Adipocyte (in vitro differentiated cells): ENCODE data around the gene ABCA4.

ENCODE experiments used
- DNase-seq: peaks from one replicate; pipeline ENCODE4 v3.0.0-alpha.2; 2015; ENCODE audit warnings: low read depth
- H3K27me3 ChIP-seq: replicated peaks from 2 replicates; pipeline ENCODE4 v1.7.0; 2013; ENCODE audit warnings: mild to moderate bottlenecking, low read length, moderate library complexity; ENCODE audit not compliant: control insufficient read depth, insufficient read depth
- H3K36me3 ChIP-seq: 2 replicates; pipeline ENCODE4 v1.7.0; 2013; ENCODE audit warnings: low read length, mild to moderate bottlenecking, moderate library complexity; ENCODE audit not compliant: control insufficient read depth, insufficient read depth, severe bottlenecking
- H3K4me1 ChIP-seq: 2 replicates; pipeline ENCODE4 v1.7.0; 2013; ENCODE audit warnings: mild to moderate bottlenecking, low read length, moderate library complexity; ENCODE audit not compliant: control insufficient read depth, insufficient read depth
- H3K4me3 ChIP-seq: 2 replicates; pipeline ENCODE4 v1.7.0; 2013; ENCODE audit warnings: mild to moderate bottlenecking, low read length, moderate library complexity
- H3K9ac ChIP-seq: 2 replicates; pipeline ENCODE4 v1.7.0; 2013; ENCODE audit warnings: mild to moderate bottlenecking, low read length, moderate library complexity
- H3K9me3 ChIP-seq: 2 replicates; pipeline ENCODE4 v1.7.0; 2013; ENCODE audit warnings: mild to moderate bottlenecking, low read length, moderate library complexity; ENCODE audit not compliant: control insufficient read depth

Gene ABCA4

DNA sequence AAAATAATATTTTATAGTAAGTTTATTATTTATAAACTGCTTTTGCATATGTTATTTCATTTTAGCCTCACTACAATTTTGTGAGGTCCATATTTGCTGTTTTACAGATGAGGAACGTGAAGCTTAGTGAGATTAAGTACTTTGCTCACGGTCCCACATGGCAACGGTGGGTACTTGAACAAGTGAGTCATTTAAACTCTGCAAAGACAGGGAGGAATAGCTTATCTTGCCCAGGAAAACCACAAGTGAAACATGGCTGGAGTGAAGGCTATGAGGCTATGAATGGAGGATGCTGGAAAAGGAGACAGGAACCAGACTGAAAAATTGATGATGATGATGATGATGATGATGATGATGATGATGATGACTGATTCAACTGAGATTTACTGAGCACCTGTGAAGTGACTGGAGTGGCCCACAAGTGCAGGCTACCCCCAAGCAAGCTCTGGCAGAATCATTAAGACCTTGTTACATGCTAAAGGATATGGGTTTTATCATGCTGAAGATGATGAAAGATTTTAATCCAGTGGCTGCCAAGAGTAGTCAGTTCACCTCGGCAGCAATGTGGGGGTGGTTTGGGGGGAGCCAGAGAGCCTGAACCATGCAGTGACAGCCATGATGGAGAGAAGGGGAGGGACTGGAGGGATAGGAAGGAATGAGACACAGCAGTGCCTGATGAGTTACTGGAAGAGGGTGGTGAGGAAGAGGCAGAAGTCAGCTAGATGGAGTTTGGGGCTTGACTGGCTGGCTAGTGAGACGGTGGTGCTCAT lies 1.4 kb upstream of the ABCA4 start:
- Histone ChIP-seq H3K36me3 (no peaks in the 10 kb centered on the region), H3K4me3 (no peak overlapping the region), H3K27me3 (no peaks in the 10 kb centered on the region), H3K9me3 (no peaks in the 10 kb centered on the region), H3K4me1 (peaks cover 25% of the 10 kb centered on the region), H3K9ac (no peak overlapping the region)
- no peak for DNase-seq

- no peaks in the 10 kb centered on the region for H3K27me3 ChIP-seq
- peaks cover 29% of the 10 kb centered on the region for H3K4me1 ChIP-seq
- no peak overlapping the region for H3K9ac ChIP-seq
- H3K4me3 ChIP-seq = no peak overlapping the region
- no peak for DNase-seq
- H3K36me3 ChIP-seq = no peaks in the 10 kb centered on the region
- H3K9me3 ChIP-seq = no peaks in the 10 kb centered on the region
Observed at GRCh38 chr1:94121411-94121821, 468 bp upstream of the ABCA4 start.

- DNase-seq = no peak
- Histone ChIP-seq H3K4me3 (no peak overlapping the region), H3K9me3 (no peaks in the 10 kb centered on the region), H3K36me3 (no peaks in the 10 kb centered on the region), H3K27me3 (no peaks in the 10 kb centered on the region), H3K4me1 (peaks cover 29% of the 10 kb centered on the region), H3K9ac (no peak overlapping the region)
Observed at GRCh38 chr1:94120570-94120901, 412 bp downstream of the ABCA4 start.

DNA sequence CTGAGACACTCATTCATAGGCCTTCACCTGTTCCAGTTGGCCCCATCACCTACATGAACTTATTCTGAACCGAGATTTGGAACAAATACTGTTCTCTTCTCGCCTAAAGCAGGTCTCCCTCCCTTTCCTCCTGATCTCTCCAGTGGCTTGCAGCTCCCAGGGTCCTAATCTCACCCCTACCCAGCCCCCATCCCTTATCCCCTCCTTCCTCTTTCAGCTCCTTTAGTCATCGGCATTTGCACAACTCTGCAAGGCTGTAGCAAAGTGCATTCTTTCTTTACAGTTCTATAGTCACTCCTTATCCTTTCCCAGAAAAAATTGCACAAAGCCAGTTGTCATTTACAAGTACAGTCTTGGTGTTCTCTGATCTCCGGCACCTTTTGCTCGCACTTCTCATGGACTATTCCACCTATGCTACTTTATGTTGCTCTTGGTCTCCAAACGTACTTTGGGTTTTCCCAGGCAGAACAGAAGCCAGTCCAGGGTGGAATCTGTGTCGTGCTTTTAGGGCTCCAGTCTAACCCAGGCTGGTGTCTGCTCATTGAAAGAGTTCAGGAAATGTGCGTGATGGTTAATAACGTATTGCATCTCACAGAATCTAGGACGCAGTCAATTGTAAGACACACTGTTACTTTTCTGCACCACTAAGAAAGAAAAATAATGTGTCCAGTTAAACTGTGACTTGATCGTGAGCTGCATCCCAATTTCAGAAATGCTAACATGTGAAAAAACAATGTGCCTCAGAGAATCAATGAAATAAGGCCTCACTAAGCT lies 965 bp downstream of the ABCA4 start:
- Histone ChIP-seq H3K36me3 (no peaks in the 10 kb centered on the region), H3K27me3 (no peaks in the 10 kb centered on the region), H3K4me3 (no peak overlapping the region), H3K9me3 (no peaks in the 10 kb centered on the region), H3K9ac (no peak overlapping the region), H3K4me1 (peaks cover 29% of the 10 kb centered on the region)
- peak; percentile 56 for DNase-seq

DNA sequence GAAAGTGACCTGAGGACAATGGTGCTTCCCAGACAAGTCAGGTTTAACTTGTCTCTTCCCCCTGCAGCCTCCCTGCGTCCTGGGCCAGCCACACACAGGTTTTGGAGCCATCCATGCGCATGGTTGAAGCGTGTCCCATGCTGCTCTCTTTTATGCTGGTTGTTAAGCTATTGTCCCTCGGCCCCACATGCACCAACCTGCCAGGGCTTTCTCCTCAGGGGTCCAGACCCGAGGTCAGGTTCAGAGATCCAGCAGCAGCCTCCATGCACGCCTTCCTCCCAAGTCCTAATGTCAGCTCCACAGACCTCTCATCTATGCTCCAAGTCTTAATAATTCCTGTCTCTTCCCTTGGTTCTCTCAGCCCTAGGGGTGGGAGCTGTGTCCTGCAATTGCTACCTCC lies 1.6 kb downstream of the ABCA4 start:
- no peaks in the 10 kb centered on the region for H3K27me3 ChIP-seq
- no peak overlapping the region for H3K4me3 ChIP-seq
- DNase-seq = no peak
- no peak overlapping the region for H3K9ac ChIP-seq
- no peaks in the 10 kb centered on the region for H3K9me3 ChIP-seq
- H3K36me3 ChIP-seq = no peaks in the 10 kb centered on the region
- H3K4me1 ChIP-seq = peaks cover 29% of the 10 kb centered on the region

- Histone ChIP-seq H3K27me3 (no peaks in the 10 kb centered on the region), H3K4me3 (no peak overlapping the region), H3K9me3 (no peaks in the 10 kb centered on the region), H3K36me3 (no peaks in the 10 kb centered on the region), H3K9ac (no peak overlapping the region), H3K4me1 (peaks cover 29% of the 10 kb centered on the region)
- no peak for DNase-seq
Observed at GRCh38 chr1:94118471-94118870, 2.5 kb downstream of the ABCA4 start.

DNA sequence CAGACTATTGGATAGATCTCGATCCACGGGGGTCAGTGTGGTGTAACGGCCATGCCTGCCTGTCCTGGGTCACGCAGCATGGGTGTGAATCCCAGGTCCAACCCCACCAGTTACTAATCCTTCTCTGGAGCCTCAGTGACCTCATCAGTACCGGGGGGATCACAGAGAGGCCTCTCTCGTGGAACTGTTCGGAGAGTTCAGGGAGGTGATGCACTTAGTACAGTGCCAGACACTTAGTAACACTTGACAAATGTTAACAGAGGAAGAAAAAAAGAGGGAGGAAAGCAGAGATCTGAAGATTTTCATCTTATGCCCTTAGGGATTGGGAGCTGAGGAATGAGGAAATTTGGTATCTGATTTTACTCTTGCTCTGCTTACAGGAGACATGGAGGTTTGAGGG lies 2.9 kb downstream of the ABCA4 start:
- H3K36me3 ChIP-seq = no peaks in the 10 kb centered on the region
- peak; percentile 44 for DNase-seq
- no peak overlapping the region for H3K9ac ChIP-seq
- no peak overlapping the region for H3K4me3 ChIP-seq
- H3K4me1 ChIP-seq = peaks cover 29% of the 10 kb centered on the region
- no peaks in the 10 kb centered on the region for H3K27me3 ChIP-seq
- H3K9me3 ChIP-seq = no peaks in the 10 kb centered on the region

- Histone ChIP-seq H3K27me3 (no peaks in the 10 kb centered on the region), H3K4me3 (no peak overlapping the region), H3K9me3 (no peaks in the 10 kb centered on the region), H3K4me1 (peaks cover 29% of the 10 kb centered on the region), H3K9ac (no peak overlapping the region), H3K36me3 (no peaks in the 10 kb centered on the region)
- DNase-seq = no peak
Observed at GRCh38 chr1:94117259-94117851, 3.6 kb downstream of the ABCA4 start.

- Histone ChIP-seq H3K4me1 (peaks cover 29% of the 10 kb centered on the region), H3K9ac (no peak overlapping the region), H3K27me3 (no peaks in the 10 kb centered on the region), H3K9me3 (no peaks in the 10 kb centered on the region), H3K4me3 (no peak overlapping the region), H3K36me3 (no peaks in the 10 kb centered on the region)
- peak; percentile 77 for DNase-seq
Observed at GRCh38 chr1:94115900-94116436, 5.0 kb downstream of the ABCA4 start.

DNA sequence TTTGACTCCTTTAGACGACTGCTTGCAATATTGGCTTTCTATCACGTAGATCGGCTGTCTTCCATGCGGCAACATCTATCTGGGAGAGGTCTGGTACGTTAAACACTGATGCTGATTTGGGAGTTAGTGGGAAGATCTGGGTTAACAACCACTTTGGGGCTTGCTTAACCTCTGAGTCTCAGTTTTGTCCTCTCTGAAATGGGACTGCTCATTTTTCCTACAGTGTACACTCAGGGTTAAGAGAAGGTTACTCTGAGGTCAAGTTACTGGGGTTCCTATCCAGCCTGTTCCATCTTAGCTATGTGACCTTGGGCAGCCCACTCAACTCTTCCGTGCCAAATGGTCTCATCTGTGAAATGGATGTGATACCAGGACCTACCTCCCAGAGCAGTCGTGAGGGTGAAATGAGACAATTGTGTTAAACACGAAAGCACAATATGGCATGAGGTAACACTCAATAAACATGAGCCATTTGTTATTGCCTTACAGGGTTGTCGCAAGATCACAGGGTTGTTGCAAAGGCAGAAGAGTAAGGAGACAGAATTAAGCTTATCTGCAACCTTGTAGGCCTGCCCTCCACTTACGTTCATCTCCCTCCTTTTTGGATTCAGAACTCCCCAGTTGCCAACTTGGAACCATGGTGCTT lies 5.6 kb downstream of the ABCA4 start:
- no peaks in the 10 kb centered on the region for H3K9me3 ChIP-seq
- H3K4me3 ChIP-seq = no peak overlapping the region
- no peak for DNase-seq
- peaks cover 29% of the 10 kb centered on the region for H3K4me1 ChIP-seq
- H3K36me3 ChIP-seq = no peaks in the 10 kb centered on the region
- no peaks in the 10 kb centered on the region for H3K27me3 ChIP-seq
- no peak overlapping the region for H3K9ac ChIP-seq
